Suprapubic skin (tissue), 4 donors: ENCODE results near the gene OR10J5. TPM values are rescaled to one million over a fixed set of nuclear protein-coding genes. Genes with fewer than 3 reads are reported as not detected.

ENCODE experiments used
- DNase-seq, 2 donors: peaks; one replicate each; pipeline ENCODE4 v3.0.0-alpha.2; 2019; ENCODE audit warnings: low spot score in 2 of 2
- H3K27ac ChIP-seq: fragments of 200-600 bp; sonication (generic); one replicate; pipeline ENCODE4 v1.5.1; 2019
- H3K27me3 ChIP-seq: fragments of 200-600 bp; sonication (generic); one replicate; pipeline ENCODE4 v1.5.1; 2019
- H3K36me3 ChIP-seq: fragments of 200-600 bp; sonication (generic); one replicate; pipeline ENCODE4 v1.5.1; 2019
- H3K4me1 ChIP-seq: fragments of 200-600 bp; sonication (generic); one replicate; pipeline ENCODE4 v1.5.1; 2019
- H3K4me3 ChIP-seq: fragments of 200-600 bp; sonication (generic); one replicate; pipeline ENCODE4 v1.5.1; 2019; ENCODE audit warnings: mild to moderate bottlenecking
- H3K9me3 ChIP-seq: fragments of 200-600 bp; sonication (generic); one replicate; pipeline ENCODE4 v1.5.1; 2019
- EP300 ChIP-seq: sonication (generic); formaldehyde crosslinking; IDR thresholded peaks from one replicate; pipeline ENCODE4 v1.6.1; 2017; ENCODE audit warnings: antibody characterized with exemption
- POLR2A ChIP-seq, 2 donors: fragments of 450-650 bp; IDR thresholded peaks; one replicate each; pipeline ENCODE4 v1.6.1; 2017; ENCODE audit warnings: antibody characterized with exemption in 2 of 2, mild to moderate bottlenecking in 2 of 2, moderate library complexity in 2 of 2
- POLR2AphosphoS5 ChIP-seq, 3 donors: sonication (generic); formaldehyde crosslinking; IDR thresholded peaks; one replicate each; pipeline ENCODE4 v1.6.1; 2017; ENCODE audit warnings: antibody characterized with exemption in 3 of 3
- WGBS: methylation state at CpG from one replicate; pipeline ENCODE4 v1.1.5; 2018; 5-methylcytosine and 5-hydroxymethylcytosine counted together
- total RNA-seq, 4 donors: library from RNA; depleted of rRNA; stranded (reverse); fragments of >200 nt; gene quantifications; one replicate each; pipeline ENCODE4 v1.1.0, GENCODE V29; 2016
- TF ChIP-seq, protein P1 (sequence below), 2 donors: fragments of 200-600 bp in 1 of 2; fragments of 450-650 bp in 1 of 2; sonication (generic) in 1 of 2; IDR thresholded peaks; one replicate each; pipeline ENCODE4 v1.5.1; 2016 to 2019; ENCODE audit warnings: antibody characterized with exemption in 2 of 2, mild to moderate bottlenecking in 1 of 2, moderate library complexity in 1 of 2

OR10J5 gene
- total RNA-seq, 4 donors from 2014 or later = not detected

DNA sequence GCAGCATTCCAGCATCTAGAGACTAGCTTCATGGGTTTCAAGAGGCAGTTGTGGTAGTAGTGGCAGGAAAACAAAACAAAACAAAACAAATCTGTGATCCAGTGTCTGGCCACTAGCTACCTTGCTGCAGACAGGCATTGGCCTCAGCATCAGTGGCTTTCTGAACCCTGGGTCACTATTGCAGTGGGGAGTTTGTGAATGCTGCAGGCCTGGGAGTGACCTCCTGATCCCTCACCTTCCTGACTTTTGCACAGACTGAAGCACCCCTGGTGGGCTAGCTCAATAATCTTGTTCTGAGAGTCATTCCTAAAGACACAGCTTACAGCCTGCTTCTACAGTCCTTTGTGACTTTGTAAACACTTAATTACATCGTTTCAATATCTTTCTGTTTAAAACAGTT is 26.9 kb upstream of the OR10J5 start:
- no peak overlapping the region for H3K4me3 ChIP-seq
- H3K27ac ChIP-seq = no peak overlapping the region
- no peaks in the 10 kb centered on the region for H3K4me1 ChIP-seq
- no peak for TF ChIP-seq POLR2A (IDR thresholded peaks at IDR 0.05)
- no peak for TF ChIP-seq EP300
- TF ChIP-seq POLR2AphosphoS5 (IDR thresholded peaks at IDR 0.05) = no peak
- TF ChIP-seq, protein P1, sequence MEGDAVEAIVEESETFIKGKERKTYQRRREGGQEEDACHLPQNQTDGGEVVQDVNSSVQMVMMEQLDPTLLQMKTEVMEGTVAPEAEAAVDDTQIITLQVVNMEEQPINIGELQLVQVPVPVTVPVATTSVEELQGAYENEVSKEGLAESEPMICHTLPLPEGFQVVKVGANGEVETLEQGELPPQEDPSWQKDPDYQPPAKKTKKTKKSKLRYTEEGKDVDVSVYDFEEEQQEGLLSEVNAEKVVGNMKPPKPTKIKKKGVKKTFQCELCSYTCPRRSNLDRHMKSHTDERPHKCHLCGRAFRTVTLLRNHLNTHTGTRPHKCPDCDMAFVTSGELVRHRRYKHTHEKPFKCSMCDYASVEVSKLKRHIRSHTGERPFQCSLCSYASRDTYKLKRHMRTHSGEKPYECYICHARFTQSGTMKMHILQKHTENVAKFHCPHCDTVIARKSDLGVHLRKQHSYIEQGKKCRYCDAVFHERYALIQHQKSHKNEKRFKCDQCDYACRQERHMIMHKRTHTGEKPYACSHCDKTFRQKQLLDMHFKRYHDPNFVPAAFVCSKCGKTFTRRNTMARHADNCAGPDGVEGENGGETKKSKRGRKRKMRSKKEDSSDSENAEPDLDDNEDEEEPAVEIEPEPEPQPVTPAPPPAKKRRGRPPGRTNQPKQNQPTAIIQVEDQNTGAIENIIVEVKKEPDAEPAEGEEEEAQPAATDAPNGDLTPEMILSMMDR (IDR thresholded peaks at IDR 0.05) = no peak
- H3K27me3 ChIP-seq = no peaks in the 10 kb centered on the region
- H3K9me3 ChIP-seq = peaks cover 5% of the 10 kb centered on the region
- DNase-seq = no peak
- WGBS = 42% methylated on average over 1 of the region's 1 CpG
- H3K36me3 ChIP-seq = no peaks in the 10 kb centered on the region

GRCh38 chr1:159561497-159561896 is 25.7 kb upstream of the OR10J5 start:
- DNase-seq = no peak

GRCh38 chr1:159560599-159560998 is 24.8 kb upstream of the OR10J5 start:
- 67% methylated on average over 2 of the region's 2 CpGs for WGBS
- Histone ChIP-seq H3K4me3 (no peak overlapping the region), H3K4me1 (no peaks in the 10 kb centered on the region), H3K27me3 (no peaks in the 10 kb centered on the region), H3K36me3 (no peaks in the 10 kb centered on the region), H3K27ac (no peak overlapping the region), H3K9me3 (peaks cover 5% of the 10 kb centered on the region)
- DNase-seq = no peak
- no peak for TF ChIP-seq EP300
- TF ChIP-seq POLR2A (IDR thresholded peaks at IDR 0.05) = no peak
- TF ChIP-seq POLR2AphosphoS5 (IDR thresholded peaks at IDR 0.05) = no peak
- TF ChIP-seq, protein P1 (IDR thresholded peaks at IDR 0.05) = no peak

More at GRCh38 chr1:159561497-159561896, 25.7 kb upstream of the OR10J5 start:
- H3K9me3 ChIP-seq = peaks cover 5% of the 10 kb centered on the region
- TF ChIP-seq, protein P1 (IDR thresholded peaks at IDR 0.05) = no peak
- TF ChIP-seq POLR2A (IDR thresholded peaks at IDR 0.05) (no peak), POLR2AphosphoS5 (IDR thresholded peaks at IDR 0.05) (no peak), EP300 (no peak)
- no peaks in the 10 kb centered on the region for H3K4me1 ChIP-seq
- H3K4me3 ChIP-seq = no peak overlapping the region
- no peak overlapping the region for H3K27ac ChIP-seq
- no peaks in the 10 kb centered on the region for H3K27me3 ChIP-seq
- H3K36me3 ChIP-seq = no peaks in the 10 kb centered on the region

- Histone ChIP-seq H3K27me3 (no peaks in the 10 kb centered on the region), H3K9me3 (no peaks in the 10 kb centered on the region), H3K27ac (no peak overlapping the region), H3K4me1 (no peaks in the 10 kb centered on the region), H3K36me3 (no peaks in the 10 kb centered on the region), H3K4me3 (no peak overlapping the region)
- WGBS = 34% methylated on average over 2 of the region's 3 CpGs
- TF ChIP-seq EP300 (no peak), POLR2AphosphoS5 (IDR thresholded peaks at IDR 0.05) (no peak), POLR2A (IDR thresholded peaks at IDR 0.05) (no peak)
- TF ChIP-seq, protein P1 (IDR thresholded peaks at IDR 0.05) = no peak
- DNase-seq = no peak
Observed at GRCh38 chr1:159556931-159557369, 21.1 kb upstream of the OR10J5 start.

GRCh38 chr1:159554696-159555095 is 18.9 kb upstream of the OR10J5 start:
- TF ChIP-seq EP300 (no peak), POLR2A (IDR thresholded peaks at IDR 0.05) (no peak), POLR2AphosphoS5 (IDR thresholded peaks at IDR 0.05) (no peak)
- TF ChIP-seq, protein P1 (IDR thresholded peaks at IDR 0.05) = no peak
- Histone ChIP-seq H3K4me3 (no peak overlapping the region), H3K4me1 (no peaks in the 10 kb centered on the region), H3K36me3 (no peaks in the 10 kb centered on the region), H3K9me3 (no peaks in the 10 kb centered on the region), H3K27ac (no peak overlapping the region), H3K27me3 (no peaks in the 10 kb centered on the region)
- 66% methylated on average over 1 of the region's 1 CpG for WGBS
- DNase-seq = no peak
